ENCODE data around the gene SFXN5.
"Not testable (repeated sequence)": the region's sequence is repeated elsewhere in the genome, so short reads cannot be mapped to it uniquely, and the experiment has no call there.

Gene SFXN5, protein sequence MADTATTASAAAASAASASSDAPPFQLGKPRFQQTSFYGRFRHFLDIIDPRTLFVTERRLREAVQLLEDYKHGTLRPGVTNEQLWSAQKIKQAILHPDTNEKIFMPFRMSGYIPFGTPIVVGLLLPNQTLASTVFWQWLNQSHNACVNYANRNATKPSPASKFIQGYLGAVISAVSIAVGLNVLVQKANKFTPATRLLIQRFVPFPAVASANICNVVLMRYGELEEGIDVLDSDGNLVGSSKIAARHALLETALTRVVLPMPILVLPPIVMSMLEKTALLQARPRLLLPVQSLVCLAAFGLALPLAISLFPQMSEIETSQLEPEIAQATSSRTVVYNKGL

DNA sequence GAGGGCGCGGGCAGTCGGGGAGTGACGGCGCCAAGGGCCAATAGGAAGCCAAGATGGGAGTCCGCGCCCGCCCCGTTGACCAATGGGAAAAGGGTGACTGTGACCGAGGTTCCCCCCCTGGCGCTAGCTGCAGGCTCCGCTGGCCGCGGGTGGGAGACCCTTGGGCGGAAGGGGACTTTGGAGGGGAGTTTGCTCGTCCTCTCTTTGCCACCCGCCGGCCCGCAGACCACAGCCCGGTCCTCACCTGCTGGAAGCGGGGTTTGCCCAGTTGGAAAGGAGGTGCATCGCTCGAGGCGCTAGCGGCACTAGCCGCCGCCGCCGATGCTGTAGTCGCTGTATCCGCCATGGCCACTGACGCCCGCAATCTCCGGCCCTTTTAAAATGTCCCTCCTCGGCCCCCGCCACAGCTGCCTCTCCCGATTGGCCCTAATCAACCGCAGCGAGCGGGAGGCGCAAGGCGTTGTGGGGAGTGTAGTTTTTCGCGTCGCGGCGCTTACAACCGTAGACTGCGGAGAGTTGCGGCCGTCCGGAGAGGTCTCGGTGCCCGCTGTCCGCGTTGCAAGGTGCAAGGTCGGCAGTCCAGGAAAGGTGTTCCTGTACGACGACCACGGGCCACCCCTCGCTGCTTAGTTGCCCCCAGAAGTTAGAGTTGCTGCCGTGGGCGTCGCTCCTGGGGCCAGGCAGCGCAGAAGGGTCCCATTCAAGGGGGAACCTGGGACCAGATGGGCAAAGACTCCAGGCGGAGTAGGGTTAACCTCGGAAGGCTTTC is at the start of gene SFXN5:
Gene SFXN5, minus strand, starts transcription at position 353 of the 769 bp plus-strand sequence. Its CDS starts 7 bp downstream, at position 346.
- ATAC-seq, result peak; percentile 92
- peaks cover 27% of the 10 kb centered on the region for H3K36me3 Mint-ChIP-seq
- H3K9me3 Mint-ChIP-seq, result no peaks in the 10 kb centered on the region
- H3K4me3 Mint-ChIP-seq, result peak within 1 kb of the TSS; percentile 93
- H3K4me1 Mint-ChIP-seq, result peaks cover 29% of the 10 kb centered on the region
- H3K27ac Mint-ChIP-seq, result peak within 1 kb of the TSS; percentile 96
- peak; percentile 99 to 100 for DNase-seq (ENCODE audit: low spot score in 2 of 2)

DNA sequence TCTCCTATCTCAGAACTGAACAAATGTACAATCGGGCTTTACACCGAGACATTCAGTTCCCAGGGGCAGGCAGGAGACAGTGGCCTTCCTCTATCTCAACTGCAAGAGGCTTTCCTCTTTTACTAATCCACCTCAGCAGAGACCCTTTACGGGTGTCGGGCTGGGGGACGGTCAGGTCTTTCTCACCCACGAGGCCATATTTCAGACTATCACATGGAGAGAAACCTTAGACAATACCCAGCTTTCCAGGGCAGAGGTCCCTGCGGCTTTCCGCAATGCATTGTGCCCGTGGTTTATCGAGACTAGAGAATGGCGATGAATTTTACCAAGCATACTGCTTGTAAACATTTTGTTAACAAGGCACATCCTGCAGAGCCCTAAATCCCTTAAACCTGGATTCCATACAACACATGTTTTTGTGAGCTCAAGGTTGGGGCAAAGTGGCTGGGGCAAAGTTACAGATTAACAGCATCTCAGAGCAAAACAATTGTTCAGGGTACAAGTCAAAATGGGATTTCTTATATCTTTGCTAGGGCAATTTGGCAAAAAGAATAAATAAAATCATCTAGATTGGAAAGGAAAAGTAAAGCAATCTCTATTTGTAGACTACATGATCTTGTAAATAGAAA is 48.2 kb upstream of the SFXN5 start:
- H3K27ac Mint-ChIP-seq; H3K9me3 Mint-ChIP-seq; ATAC-seq; DNase-seq (ENCODE audit: low spot score in 2 of 2); H3K4me1 Mint-ChIP-seq; H3K4me3 Mint-ChIP-seq; H3K36me3 Mint-ChIP-seq: not testable (repeated sequence)

DNA sequence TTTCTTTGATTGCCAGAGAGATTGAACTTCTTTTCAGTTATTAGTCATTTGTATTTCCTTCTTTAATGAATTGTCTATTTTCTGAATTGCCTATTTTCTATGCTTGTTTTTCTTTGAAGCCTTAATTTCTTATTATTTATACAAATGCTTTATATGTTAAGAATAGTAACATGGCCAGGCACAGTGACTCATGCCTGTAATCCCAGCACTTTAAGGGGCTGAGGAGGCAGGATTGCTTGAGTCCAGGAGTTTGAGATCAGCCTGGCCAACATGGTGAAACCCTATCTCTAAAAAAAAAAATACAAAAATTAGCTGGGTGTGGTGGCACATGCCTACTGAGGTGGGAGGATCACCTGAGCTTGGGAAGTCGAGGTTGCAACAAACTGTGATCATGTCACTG is 45.9 kb upstream of the SFXN5 start:
- DNase-seq (ENCODE audit: low spot score in 2 of 2) (no peak), ATAC-seq (no peak)
- H3K27ac Mint-ChIP-seq, result no peak overlapping the region
- H3K4me3 Mint-ChIP-seq, result no peak overlapping the region
- H3K9me3 Mint-ChIP-seq, result no peaks in the 10 kb centered on the region
- no peaks in the 10 kb centered on the region for H3K36me3 Mint-ChIP-seq
- no peaks in the 10 kb centered on the region for H3K4me1 Mint-ChIP-seq

DNA sequence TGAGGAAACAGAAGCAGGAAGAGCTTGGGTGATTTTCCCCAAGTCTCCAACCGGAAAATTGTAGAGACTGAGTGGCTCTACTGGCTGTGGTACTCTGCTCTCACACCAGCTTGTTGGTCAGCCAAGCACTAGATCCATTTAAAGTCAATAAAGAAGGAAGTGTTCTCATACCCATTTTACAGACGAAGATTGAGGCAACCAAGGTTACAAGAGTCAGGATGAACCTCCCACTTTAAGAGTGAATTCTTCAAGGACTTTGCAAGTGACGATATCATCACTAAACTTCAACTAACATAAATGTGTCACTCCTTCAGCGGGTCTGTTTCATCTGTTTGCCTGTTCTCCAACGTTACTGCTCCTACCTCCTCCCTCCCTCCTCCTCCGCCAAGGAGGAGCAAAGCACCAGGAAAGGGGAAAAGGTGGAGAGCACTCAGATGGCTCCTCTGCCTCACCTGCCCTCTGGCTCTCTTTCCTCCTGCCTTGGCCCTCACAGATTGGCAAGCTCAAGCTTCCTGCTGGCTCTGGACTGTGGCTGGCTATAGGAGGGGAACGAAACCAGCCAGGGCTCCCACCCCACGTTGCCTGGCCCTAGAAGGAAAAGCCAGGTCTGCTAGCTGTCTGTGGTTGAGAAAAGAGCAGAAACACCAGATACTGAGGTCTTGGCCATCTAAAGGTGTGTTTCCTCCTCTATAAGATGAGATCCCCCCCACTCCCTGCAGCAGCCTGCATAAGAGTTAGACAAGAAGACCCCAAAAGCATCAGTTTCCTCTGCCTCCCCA is 44.9 kb upstream of the SFXN5 start:
- ATAC-seq (no peak), DNase-seq (ENCODE audit: low spot score in 2 of 2) (no peak)
- Mint-ChIP-seq H3K4me1 (peaks cover 7% of the 10 kb centered on the region), H3K36me3 (no peaks in the 10 kb centered on the region), H3K9me3 (no peaks in the 10 kb centered on the region), H3K4me3 (no peak overlapping the region), H3K27ac (no peak overlapping the region)

DNA sequence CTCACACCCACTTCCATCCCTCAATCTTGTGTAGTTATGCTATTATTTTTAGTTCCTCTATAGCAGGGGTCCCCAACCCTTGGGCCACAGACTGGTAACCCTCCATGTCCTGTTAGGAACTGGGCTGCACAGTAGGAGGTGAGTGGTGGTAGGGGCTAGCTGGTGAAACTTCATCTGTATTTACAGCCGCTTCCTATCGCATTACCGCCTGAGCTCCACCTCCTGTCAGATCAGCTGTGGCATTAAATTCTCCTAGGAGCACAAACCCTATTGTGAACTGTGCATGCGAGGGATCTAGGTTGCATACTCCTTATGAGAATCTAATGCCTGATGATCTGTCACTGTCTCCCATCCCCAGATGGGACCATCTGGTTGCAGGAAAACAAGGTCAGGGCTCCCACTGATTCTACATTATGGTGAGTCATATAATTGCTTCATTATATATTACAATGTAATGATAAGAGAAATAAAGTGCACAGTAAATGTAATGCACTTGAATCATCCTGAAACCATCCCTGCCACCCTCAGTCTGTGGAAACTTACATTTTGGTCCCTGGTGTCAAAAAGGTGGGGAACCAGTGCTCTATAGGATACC is 42.9 kb upstream of the SFXN5 start:
- DNase-seq (ENCODE audit: low spot score in 2 of 2) (no peak), ATAC-seq (no peak)
- Mint-ChIP-seq H3K9me3 (no peaks in the 10 kb centered on the region), H3K27ac (no peak overlapping the region), H3K36me3 (no peaks in the 10 kb centered on the region), H3K4me3 (no peak overlapping the region), H3K4me1 (peaks cover 22% of the 10 kb centered on the region)

DNA sequence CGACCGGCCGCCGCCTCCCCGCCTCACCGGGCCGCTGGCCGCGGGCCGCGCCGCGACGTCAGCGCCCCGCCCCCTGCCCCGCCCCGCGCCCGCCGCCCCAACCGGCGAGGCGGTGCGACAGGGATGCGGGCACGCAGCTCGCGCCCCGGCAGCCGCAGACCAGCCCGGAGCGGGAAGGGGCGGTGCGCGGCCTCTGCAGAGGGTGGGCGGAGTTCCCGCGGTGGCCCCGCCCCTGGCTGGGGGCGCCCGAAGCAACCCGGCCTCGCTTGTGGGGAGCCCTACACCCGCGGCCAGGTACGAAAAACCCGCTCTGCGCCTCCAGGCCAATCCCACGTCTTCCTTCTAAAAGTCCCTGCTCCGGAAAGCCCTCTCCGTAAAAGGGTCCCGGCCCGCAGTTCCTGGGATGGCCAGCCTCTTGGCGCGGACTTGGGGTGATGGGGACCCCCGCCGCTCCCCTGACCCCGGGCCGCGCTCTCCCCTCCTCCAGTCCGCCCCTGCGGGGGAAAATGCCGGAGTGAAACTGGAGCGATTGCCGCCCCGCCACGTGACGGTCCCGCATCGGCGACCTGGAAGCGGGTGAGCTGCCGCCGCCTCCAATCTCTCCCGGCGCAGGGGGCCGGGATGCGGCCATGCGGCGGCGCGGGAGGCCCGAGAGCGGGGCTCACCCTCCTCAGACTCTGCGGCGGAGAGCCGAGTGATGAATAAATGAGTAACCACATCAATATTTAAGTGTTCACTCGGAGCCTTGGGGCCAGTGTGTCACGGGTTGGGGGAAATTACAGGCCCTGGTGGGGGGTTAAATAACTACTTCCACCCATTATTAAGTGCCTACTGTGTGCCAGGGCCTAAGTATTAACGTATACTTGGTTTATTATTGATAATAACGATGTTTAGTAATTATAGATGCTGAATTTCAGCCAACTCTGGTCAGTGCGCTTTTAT is 41.7 kb upstream of the SFXN5 start, which contains the start of gene RAB11FIP5:
Gene RAB11FIP5, minus strand, starts transcription at position 36 of the 942 bp plus-strand sequence. CDS start 171 bp downstream, outside the sequence.
- DNase-seq (ENCODE audit: low spot score in 2 of 2) (peak; percentile 64 to 88), ATAC-seq (peak; percentile 85)
- H3K4me1 Mint-ChIP-seq, result peaks cover 28% of the 10 kb centered on the region
- H3K9me3 Mint-ChIP-seq, result no peaks in the 10 kb centered on the region
- H3K36me3 Mint-ChIP-seq, result no peaks in the 10 kb centered on the region
- peak within 1 kb of the TSS; percentile 88 for H3K4me3 Mint-ChIP-seq
- peak within 1 kb of the TSS; percentile 91 for H3K27ac Mint-ChIP-seq

DNA sequence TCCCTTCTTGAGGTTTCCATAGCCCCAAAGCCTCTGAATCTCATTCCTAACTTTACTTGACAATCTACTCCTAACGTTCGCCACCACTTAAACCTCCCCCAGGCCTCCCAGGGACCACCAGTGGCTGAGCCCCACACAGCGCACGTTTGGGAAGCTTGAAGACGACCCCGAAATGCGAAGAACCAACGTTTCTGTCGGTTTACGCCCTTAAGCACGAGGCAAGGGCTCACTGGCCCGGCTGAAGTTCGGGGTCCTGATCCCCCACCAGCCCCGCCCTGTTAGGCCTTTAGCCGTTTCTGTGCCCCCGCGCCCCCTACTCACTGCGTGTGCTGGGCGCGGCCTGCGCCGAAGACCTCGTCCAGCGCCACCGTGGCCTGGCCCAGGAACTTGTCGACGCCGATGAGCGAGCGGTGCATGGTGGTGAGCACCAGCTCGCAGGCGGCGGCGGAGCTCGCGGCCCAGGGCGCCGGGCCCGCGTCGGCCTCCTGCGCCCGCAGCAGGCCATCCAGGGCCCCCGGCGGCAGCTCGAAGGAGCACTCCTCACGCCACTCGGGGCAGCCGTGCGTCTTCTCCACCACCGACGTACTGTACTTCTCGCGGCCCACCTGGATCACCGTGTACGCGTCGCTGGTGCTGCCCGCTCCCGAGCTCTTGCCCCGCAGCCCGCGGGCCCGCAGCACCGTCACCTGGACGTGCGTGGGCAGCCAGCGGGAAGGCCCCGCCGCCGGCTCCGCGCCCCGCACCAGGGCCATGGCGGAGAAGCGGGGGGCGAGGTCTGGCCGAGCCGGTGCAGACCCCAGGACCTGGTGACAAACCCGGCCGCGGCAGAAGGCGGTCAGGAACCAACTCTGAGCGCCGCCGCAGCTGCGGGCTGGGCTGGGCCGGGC is 40.8 kb upstream of the SFXN5 start:
- ATAC-seq (peak; percentile 52), DNase-seq (ENCODE audit: low spot score in 2 of 2) (peak; percentile 18 to 58)
- H3K9me3 Mint-ChIP-seq, result no peaks in the 10 kb centered on the region
- H3K4me1 Mint-ChIP-seq, result peaks cover 37% of the 10 kb centered on the region
- no peaks in the 10 kb centered on the region for H3K36me3 Mint-ChIP-seq
- peak overlapping the region; percentile 88 for H3K4me3 Mint-ChIP-seq
- peak overlapping the region; percentile 91 for H3K27ac Mint-ChIP-seq

DNA sequence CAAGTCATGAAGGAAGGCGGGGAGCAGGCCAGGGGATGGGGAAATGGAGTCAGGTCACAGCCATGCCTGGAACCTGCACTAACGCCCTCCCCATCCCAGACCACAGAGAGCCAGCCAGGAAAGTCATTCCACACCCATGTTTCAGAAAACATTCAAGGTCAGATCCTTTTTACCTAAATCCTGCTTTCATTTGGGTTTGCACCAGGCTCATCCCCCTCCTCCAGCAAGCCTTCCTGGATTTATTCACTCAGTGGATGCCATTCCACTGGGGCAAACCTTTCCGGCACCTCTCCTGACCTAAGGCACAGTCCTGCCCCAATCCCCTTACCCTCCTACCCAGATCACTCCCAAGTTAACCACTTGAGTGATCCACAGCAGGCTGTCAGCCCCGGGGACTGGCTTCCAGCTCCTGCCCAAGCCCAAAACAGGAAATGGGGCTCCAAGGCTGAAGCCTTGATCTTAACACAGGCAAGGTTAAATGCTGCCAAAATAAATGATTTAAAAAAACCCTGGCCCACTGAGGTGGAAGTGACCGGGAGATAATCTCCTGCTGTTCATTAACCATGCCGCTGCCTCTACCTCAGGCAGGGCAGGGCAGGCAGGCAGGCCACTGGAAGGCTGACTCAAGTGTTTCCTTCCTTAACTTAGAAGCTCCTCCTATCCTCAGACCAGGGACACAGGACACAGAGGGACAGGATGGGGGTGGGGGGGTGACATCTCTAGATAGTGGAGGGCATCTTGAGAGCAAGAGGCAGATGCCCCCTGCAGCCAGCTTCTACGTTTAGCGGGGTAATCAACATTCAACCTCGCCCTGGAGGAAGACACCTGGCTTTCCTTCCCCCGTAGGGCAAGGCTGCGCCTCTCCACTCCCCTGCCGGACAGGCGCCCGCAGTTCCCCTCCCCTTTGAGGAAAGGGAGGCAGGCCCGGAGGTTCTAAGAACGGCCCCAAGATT is 39.8 kb upstream of the SFXN5 start:
- H3K4me1 Mint-ChIP-seq, result peaks cover 46% of the 10 kb centered on the region
- DNase-seq (ENCODE audit: low spot score in 2 of 2), result no peak
- no peaks in the 10 kb centered on the region for H3K9me3 Mint-ChIP-seq
- no peak for ATAC-seq
- H3K4me3 Mint-ChIP-seq, result peak overlapping the region; percentile 88
- peak overlapping the region; percentile 91 for H3K27ac Mint-ChIP-seq
- no peaks in the 10 kb centered on the region for H3K36me3 Mint-ChIP-seq

DNA sequence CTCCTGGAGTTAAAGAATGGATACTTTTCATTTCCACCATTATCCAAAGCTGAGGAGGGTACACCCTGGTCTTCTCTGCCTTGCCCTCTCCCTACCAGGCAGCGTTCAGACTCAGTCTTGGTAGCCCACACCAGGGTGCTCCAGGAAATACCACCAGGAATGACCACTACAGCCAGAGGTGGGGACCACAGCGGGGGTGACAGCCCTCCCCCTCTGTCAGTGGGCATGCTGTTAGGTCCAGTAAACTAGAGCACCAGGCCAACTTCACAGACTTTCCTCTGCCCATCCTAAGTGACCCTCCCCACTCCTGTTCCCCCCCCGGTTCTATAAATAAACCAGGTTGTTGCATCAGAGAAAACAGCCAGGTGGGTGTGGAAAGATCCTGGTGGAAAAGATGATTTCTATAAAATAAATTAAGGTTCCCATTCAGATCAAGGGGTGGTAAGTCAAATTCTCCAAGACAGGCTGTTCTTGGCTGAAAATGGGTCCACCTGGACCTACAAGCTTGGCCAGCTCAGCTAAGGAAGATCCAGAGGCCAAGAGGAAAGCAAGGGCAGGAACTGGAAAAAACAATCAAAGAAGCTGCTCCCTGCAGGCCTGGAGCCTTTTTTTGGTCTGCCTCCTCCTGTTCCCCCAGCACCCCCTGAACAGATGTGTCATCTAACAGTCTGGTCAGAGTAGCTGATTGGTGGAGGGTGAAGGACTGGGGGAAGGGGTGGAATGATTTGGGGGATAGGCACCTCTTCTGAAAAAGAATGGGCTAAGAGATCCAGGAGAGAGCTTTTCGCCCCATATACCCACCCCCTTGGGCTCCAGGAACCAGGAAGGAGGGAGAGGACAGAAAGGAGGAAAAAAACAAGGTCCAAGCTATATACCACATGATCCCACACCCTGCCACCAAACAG is 38.9 kb upstream of the SFXN5 start:
- Mint-ChIP-seq H3K27ac (peak overlapping the region; percentile 91), H3K36me3 (no peaks in the 10 kb centered on the region), H3K4me1 (peaks cover 53% of the 10 kb centered on the region), H3K9me3 (no peaks in the 10 kb centered on the region), H3K4me3 (peak overlapping the region; percentile 88)
- DNase-seq (ENCODE audit: low spot score in 2 of 2), result no peak
- ATAC-seq, result no peak

DNA sequence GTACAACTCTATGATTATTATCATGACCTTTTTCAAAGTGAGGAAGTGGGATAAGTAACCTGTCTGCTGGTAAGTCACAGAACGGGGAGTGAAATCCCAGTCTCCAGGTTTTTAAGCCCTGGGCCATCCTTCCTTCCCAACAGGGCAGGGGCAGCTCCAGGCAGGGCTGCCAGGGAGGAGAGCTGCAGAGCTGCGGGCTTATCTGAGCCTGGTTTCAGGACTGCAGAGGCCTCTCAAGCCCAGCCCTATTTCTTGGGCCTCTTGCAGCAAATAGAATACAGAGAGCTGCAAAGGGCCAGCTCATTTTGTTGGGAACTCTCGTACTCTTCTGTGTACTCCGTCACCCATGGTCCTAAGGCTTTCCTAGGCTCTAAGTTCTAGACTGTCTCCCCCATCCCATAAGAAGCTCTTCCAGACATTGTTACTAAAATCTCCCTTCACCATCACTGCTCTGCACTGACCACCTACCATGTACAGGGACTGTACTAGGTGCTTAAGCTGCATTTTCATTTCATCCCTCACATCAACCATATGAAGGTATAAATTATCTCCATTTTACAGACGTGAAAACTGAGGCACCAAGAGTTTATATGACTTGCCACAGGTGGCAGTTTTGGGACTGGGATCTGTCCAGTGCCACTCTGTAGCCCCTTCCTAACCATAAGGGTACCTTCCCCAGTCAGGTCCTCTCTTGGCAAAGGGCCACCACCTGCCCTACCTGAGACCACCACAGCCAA is 38.1 kb upstream of the SFXN5 start:
- ATAC-seq (no peak), DNase-seq (ENCODE audit: low spot score in 2 of 2) (no peak)
- Mint-ChIP-seq H3K4me3 (no peak overlapping the region), H3K9me3 (no peaks in the 10 kb centered on the region), H3K4me1 (peaks cover 59% of the 10 kb centered on the region), H3K36me3 (peaks cover 3% of the 10 kb centered on the region), H3K27ac (peak overlapping the region; percentile 91)

Data from stimulated activated effector memory CD8-positive, alpha-beta T cell treated with anti-CD3 and anti-CD28 coated beads, Interleukin-12 subunit alpha, Interleukin-12 subunit beta, amount 100 ng/mL, for 72 hours (primary cell).